Neuron (in vitro differentiated cells): ENCODE data around the gene JPH3.
"Not testable (repeated sequence)": the region's sequence is repeated elsewhere in the genome, so short reads cannot be mapped to it uniquely, and the experiment has no call there.

Experiments used
- H2AFZ ChIP-seq: one replicate; pipeline ENCODE4 v1.6.1; 2013; ENCODE audit warnings: low read depth, mild to moderate bottlenecking, inconsistent platforms, low read length, moderate library complexity
- H3K27me3 ChIP-seq: one replicate; pipeline ENCODE4 v1.6.1; 2013; ENCODE audit warnings: low read length; ENCODE audit not compliant: insufficient read depth
- H3K36me3 ChIP-seq: one replicate; pipeline ENCODE4 v1.6.1; 2013; ENCODE audit warnings: low read length; ENCODE audit not compliant: insufficient read depth
- H3K4me1 ChIP-seq: one replicate; pipeline ENCODE4 v1.6.1; 2013; ENCODE audit warnings: low read length; ENCODE audit not compliant: insufficient read depth
- H3K4me3 ChIP-seq: 2 replicates; pipeline ENCODE4 v1.5.1; 2013; ENCODE audit warnings: mild to moderate bottlenecking, low read length, moderate library complexity
- H3K9me3 ChIP-seq: one replicate; pipeline ENCODE4 v1.6.1; 2013; ENCODE audit warnings: low read length

Gene JPH3

DNA sequence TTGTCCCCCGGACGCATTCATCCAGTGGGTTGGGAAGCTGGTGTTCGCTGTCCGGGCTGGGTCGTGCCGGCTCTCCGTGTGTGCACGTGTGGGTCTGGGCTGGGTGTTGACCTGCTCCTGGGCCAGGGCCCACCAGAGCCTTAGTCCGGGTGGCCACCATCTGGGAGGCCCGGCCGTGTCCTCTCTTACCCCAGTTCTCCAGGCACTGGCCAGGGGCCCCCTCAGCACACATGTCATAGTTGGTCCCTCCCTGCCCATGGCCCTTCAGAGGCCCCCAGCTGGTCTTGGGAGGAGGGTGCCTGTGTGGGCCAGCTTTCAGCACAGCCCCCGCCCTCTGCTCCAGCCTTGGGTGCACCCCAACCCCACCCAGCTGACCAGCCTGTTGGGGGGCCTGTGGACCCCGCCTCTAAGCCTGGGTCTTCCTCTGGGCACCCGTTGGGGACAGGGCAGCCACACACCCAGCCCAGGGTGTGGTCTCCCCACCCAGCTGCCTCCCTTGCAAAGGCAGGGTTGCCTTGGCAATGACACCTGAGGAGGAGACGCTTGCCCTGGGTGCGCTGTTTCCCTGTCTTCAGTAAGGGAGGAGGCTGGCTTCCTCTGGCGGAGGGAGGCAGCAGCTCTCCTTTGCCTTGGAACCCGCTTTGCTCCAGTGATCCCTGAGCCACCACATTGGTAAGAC lies 77.4 kb downstream of the JPH3 start:
- Histone ChIP-seq H3K4me1 (no peaks in the 10 kb centered on the region), H3K36me3 (no peaks in the 10 kb centered on the region), H3K27me3 (no peaks in the 10 kb centered on the region), H3K9me3 (no peaks in the 10 kb centered on the region), H3K4me3 (no peak overlapping the region), H2AFZ (no peak overlapping the region)

DNA sequence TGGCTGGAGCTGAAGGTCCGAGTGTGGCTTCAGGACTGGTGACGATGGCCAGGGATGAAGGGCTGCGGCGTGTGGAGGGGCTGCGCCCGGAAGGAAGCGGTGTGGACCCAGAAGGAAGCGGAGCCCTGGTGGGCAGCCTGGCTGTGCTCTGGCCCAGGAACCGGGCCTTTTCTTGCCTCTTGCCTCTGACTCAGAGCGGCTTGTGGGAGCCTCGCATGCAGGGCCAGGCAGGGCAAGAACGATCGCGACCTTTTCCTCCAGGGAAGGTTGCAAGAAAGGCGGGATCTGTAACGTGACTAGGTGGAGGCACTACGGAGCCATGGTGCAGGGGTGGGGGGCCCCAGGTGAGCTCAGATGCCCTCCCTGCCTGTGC lies 78.0 kb downstream of the JPH3 start:
- Histone ChIP-seq H3K27me3 (no peaks in the 10 kb centered on the region), H3K9me3 (no peaks in the 10 kb centered on the region), H3K4me3 (no peak overlapping the region), H3K36me3 (no peaks in the 10 kb centered on the region), H2AFZ (no peak overlapping the region), H3K4me1 (no peaks in the 10 kb centered on the region)

DNA sequence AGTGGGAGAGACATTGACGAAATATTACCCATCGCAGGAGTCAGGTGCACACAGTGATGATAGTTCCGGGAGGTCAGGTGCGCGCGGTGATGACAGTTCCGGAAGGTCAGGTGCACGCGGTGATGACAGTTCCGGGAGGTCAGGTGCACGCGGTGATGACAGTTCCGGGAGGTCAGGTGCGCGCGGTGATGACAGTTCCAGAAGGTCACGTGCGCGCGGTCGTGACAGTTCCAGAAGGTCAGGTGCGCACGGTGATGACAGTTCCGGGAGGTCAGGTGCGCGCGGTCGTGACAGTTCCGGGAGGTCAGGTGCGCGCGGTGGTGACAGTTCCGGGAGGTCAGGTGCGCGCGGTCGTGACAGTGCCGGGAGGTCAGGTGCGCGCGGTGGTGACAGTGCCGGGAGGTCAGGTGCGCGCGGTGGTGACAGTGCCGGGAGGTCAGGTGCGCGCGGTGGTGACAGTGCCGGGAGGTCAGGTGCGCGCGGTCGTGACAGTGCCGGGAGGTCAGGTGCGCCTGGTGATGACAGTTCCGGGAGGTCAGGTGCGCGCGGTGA lies 78.8 kb downstream of the JPH3 start:
- H2AFZ ChIP-seq, H3K4me3 ChIP-seq, H3K4me1 ChIP-seq, H3K9me3 ChIP-seq, H3K36me3 ChIP-seq, H3K27me3 ChIP-seq: not testable (repeated sequence)

- Histone ChIP-seq H2AFZ (no peak overlapping the region), H3K4me3 (no peak overlapping the region), H3K4me1 (no peaks in the 10 kb centered on the region), H3K36me3 (no peaks in the 10 kb centered on the region), H3K9me3 (no peaks in the 10 kb centered on the region), H3K27me3 (no peaks in the 10 kb centered on the region)
Measured at GRCh38 chr16:87681981-87682570, 79.8 kb downstream of the JPH3 start.

DNA sequence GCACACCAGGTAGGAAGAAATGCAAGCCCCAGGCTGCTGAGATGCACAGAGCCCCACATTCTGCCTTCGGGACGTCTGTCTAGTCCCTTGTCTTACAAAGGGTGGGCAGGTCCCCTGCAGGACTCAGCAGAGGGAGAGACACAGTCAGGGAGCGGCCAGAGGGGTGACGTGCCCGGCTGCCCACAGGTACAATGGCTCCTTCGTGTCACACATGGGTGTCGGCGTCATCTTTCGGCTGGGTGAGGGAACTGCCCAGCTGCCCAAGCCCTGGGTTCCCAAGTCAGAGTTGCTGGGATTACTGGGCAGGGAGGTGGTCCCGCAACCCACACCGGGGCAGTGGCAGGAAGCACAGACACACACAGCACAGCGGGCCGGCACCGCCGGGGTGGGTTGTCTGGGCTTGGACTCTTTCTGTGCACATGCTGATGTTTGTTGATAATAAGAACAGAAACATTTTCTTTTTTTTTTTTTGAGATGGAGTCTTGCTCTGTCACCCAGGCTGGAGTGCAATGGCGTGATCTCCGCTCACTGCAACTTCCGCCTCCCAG lies 80.6 kb downstream of the JPH3 start:
- H3K4me1 ChIP-seq: no peaks in the 10 kb centered on the region
- H3K9me3 ChIP-seq: no peaks in the 10 kb centered on the region
- H2AFZ ChIP-seq: no peak overlapping the region
- H3K4me3 ChIP-seq: no peak overlapping the region
- H3K36me3 ChIP-seq: no peaks in the 10 kb centered on the region
- no peaks in the 10 kb centered on the region for H3K27me3 ChIP-seq

DNA sequence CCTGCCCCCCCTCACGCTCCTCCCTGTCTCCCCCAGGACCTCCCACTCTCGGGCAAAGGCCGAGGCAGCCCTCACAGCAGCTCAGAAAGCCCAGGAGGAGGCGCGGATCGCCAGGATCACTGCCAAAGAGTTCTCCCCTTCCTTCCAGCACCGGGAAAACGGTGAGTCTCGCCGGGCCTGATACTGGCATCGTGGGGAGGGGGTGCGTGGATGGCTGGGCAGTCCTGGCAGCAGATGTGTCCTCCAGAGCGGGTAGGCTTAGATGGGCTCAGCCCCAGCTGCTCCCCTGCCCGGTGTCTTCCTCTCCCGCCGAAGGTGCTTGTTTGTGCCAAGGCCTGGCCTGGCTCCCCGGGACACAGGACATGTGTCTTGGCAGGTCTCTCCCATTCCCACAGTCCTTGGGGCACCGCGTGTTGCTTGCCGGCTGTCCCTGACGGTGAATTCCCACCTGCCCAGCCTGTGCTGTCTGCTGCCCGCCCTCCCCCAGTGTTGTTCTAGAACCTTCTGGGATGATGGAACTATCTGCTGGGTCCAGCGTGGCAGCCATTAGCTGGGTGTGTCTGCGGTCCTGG lies 81.9 kb downstream of the JPH3 start:
- Histone ChIP-seq H2AFZ (no peak overlapping the region), H3K27me3 (no peaks in the 10 kb centered on the region), H3K9me3 (no peaks in the 10 kb centered on the region)

GRCh38 chr16:87684711-87685404 lies 82.5 kb downstream of the JPH3 start:
- Histone ChIP-seq H2AFZ (no peak overlapping the region), H3K4me3 (no peak overlapping the region), H3K36me3 (no peaks in the 10 kb centered on the region), H3K9me3 (no peaks in the 10 kb centered on the region), H3K27me3 (no peaks in the 10 kb centered on the region), H3K4me1 (no peaks in the 10 kb centered on the region)

More for the DNA sequence above, 81.9 kb downstream of the JPH3 start:
- Histone ChIP-seq H3K4me1 (no peaks in the 10 kb centered on the region), H3K36me3 (no peaks in the 10 kb centered on the region), H3K4me3 (no peak overlapping the region)

- H3K4me3 ChIP-seq: no peak overlapping the region
- no peaks in the 10 kb centered on the region for H3K36me3 ChIP-seq
- no peaks in the 10 kb centered on the region for H3K4me1 ChIP-seq
- H2AFZ ChIP-seq: no peak overlapping the region
- no peaks in the 10 kb centered on the region for H3K27me3 ChIP-seq
- H3K9me3 ChIP-seq: no peaks in the 10 kb centered on the region
Measured at GRCh38 chr16:87685405-87685755, 83.1 kb downstream of the JPH3 start.

- Histone ChIP-seq H3K27me3 (no peaks in the 10 kb centered on the region), H3K4me3 (no peak overlapping the region), H2AFZ (no peak overlapping the region), H3K9me3 (no peaks in the 10 kb centered on the region), H3K4me1 (no peaks in the 10 kb centered on the region), H3K36me3 (peaks cover 3% of the 10 kb centered on the region)
Measured at GRCh38 chr16:87685766-87686165, 83.5 kb downstream of the JPH3 start.

GRCh38 chr16:87686697-87687096 lies 84.4 kb downstream of the JPH3 start:
- Histone ChIP-seq H3K4me3 (no peak overlapping the region), H3K4me1 (no peaks in the 10 kb centered on the region), H3K9me3 (no peaks in the 10 kb centered on the region), H3K27me3 (no peaks in the 10 kb centered on the region), H2AFZ (no peak overlapping the region), H3K36me3 (peaks cover 3% of the 10 kb centered on the region)

DNA sequence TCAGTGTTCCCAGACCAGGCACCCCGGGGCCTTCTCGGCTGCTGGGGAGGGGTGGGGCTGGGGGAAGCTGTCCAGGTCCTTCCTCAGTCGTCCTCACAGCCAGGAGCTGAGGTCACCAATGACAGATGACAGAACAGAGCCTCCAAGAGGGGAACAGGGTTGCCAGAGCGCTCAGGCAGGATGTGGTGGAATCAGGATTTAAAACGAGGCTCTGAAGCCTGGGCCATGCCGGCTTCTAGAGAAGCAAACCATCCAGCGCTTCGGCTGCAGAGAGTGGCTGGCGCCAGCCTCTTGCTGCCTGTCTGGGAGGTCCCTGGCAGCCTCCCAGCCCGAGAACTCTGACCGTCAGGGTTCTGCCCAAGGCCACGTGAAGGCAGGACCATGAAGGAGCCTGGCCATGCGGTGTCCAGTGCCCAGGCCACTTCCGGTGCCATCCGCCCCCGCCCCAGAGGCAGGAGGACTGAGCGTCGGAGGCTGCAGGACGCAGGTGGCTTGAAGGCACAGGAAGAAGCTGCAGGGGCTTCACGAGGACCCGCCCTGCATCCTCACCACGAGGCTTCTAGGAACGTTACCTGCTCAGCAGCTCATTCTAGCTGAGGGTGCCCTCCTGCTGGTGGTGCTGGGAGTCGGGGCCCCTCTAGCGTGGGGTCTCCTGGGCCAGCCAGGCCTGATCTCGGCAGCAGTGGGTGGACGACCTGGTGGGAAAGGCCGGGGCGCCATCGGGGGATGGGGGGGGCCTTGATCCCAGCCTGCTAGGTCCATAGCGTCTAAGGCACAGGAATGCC lies 85.0 kb downstream of the JPH3 start:
- H3K4me1 ChIP-seq: no peaks in the 10 kb centered on the region
- no peaks in the 10 kb centered on the region for H3K9me3 ChIP-seq
- H2AFZ ChIP-seq: no peak overlapping the region
- H3K36me3 ChIP-seq: peaks cover 3% of the 10 kb centered on the region
- no peak overlapping the region for H3K4me3 ChIP-seq
- no peaks in the 10 kb centered on the region for H3K27me3 ChIP-seq

- Histone ChIP-seq H2AFZ (no peak overlapping the region), H3K36me3 (peaks cover 3% of the 10 kb centered on the region), H3K4me1 (no peaks in the 10 kb centered on the region), H3K27me3 (no peaks in the 10 kb centered on the region), H3K4me3 (no peak overlapping the region), H3K9me3 (no peaks in the 10 kb centered on the region)
Measured at GRCh38 chr16:87687998-87688529, 85.8 kb downstream of the JPH3 start.
